NCI-H2107 treated with DMSO at 0.1 percent for 48 hours (cell line): ENCODE measurements around the gene GRAMD1B.

Experiments used
- DNase-seq: peaks from one replicate; lab custom pipeline; 2025; ENCODE audit not compliant: unreplicated experiment; lab: John Stamatoyannopoulos, UW

GRAMD1B gene

GRCh38 chr11:123408619-123409455, 21.2 kb upstream of the GRAMD1B start:
- DNase-seq = no peak

- no peak for DNase-seq
Measured at GRCh38 chr11:123409456-123410217, 20.4 kb upstream of the GRAMD1B start.

GRCh38 chr11:123410218-123410549, 19.9 kb upstream of the GRAMD1B start:
- no peak for DNase-seq

DNA sequence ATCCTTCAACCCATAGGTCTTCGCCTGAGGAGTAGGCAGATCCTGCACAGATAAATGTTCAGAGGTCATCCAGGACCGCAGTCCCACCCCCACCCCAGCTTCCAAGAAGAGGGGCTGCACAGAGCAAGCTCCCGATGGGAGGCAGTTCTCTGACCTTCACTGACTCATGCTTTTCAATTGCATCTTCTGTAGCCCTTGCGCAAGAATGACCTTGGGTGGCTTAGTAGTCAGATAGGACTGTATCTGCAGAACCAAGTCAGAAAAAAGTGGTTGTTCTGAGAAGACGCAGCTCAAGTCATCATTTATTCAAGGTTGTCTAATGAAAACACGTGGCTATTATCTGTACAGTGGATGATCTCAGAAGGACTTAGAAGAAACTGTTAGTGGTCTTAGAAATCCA, 16.4 kb upstream of the GRAMD1B start:
- DNase-seq = no peak

GRCh38 chr11:123416566-123416965, 13.5 kb upstream of the GRAMD1B start:
- no peak for DNase-seq

DNA sequence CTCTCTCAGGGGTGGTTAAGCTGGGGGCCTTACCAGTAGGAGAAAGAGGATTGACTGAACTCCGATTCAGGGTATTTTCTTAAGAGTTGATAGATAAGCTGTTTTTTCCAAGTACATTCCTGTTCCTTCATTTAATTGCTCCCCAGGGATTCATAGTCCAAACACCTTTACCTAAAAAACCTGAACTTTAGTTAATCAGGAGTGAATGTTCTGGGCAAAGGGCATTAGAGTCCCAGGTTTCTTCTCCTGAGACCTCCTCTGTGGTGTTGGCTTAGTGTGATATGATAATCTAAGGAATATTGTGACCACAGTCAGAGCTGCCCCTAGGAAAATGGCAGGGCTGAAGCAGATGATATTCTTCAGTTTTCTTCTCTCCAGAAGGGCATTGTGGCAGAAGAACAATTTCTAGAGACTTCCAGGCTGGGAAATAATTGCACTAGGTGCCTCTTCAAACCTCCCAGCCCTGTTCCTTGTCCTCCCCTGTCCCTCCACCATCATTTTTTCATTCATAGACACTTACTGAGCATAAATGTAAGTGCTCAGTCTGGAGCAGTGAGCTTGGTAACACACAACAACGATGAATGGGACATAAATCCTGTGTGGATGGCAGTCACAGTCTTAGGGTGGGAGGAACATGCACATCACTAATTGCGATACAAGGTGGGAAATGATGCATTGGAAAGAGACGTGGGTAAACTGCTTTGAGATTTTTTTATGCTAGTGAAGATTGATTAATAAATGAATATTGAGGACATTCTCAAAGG, 11.5 kb upstream of the GRAMD1B start:
- no peak for DNase-seq

DNA sequence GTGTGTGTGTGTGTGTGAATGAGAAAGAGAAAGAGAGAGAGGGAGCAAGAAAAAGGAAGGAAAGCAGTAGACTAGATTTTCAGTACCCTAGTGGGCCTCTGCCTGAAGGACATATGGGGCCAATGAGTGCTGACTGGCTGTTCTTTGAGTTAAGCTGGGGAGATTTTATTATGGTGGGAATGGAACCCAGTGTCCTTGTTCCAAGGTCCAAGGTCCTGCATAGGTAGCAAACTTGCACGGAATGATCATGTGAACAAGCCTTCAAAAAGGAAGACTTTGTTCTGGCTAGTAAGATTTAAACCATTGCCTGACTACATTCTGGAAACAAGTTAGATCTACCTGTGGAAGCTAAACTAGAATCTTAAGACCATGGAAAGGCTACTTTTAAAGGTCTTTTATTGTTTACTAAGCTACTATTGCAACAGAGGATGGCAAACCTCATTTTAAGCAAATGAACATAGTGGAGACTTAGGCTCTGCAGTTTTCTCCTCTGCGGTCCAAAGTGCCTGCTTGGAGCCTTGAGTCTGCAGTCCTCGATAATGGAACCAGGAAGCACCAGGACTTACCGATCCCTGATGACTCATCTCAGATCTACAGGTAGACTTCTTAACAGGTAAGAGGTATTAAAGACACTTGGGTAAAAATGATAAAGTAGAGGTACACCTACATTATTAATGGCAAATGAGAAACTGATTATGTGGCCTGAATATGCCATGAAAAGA, 10.2 kb upstream of the GRAMD1B start:
- DNase-seq = no peak

DNA sequence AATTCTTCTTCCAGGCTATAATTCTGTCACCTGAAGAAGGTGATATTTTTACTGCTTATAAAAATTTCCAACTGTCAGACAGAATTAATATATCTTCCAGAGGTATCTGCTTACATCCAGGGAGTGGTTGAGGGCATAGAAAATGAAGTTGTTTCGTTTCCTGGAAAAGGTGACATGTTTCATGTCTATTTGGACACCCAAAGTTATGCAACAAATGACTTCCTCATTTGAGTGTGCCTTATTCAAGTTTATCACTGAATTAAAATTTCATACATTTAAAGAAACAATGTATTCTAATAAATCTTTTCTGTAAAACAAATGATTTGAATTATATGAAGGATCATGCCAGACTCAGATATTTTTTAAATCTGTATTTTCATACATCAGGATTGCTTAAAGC, 8.5 kb upstream of the GRAMD1B start:
- no peak for DNase-seq

DNA sequence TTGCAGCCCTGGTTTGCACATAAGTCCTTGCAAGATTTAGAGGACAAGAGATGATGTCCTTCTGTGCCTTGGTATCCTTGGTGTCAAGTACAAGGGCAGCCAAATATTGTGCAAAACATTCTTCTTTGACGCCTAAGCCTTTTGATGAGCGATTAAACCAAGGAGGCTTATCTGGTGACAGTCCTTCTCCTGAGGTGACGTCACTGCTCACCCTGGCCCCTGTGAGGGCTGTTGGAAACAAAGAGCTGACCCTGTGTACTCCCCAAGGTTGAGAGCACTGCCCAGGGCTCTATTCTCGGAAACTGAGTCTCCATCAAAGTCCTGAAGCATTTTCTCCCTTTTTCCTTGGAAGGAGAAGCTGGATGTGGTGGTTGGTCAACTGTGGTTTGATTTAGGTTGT, 4.7 kb upstream of the GRAMD1B start:
- no peak for DNase-seq

DNA sequence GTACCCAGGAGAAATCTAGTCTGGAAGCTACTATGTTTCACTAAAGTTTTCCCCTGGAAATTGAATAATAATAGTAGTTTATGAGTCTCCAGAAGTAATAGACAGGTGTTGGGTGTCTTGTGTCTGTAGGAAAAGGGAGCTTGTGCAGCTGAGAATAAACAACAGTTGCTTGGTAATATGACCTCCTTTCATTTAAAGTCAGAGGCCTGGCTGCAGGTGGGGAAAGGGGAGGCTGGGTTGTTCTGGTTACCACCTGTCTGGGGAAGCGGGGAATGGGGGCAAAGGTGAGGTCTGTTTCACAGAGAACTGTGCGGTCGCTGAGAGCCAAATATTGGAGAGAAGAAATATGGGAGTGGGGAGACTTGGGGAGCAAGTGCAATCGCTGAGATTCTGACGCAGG, 3.3 kb upstream of the GRAMD1B start:
- peak; percentile 71 for DNase-seq

DNA sequence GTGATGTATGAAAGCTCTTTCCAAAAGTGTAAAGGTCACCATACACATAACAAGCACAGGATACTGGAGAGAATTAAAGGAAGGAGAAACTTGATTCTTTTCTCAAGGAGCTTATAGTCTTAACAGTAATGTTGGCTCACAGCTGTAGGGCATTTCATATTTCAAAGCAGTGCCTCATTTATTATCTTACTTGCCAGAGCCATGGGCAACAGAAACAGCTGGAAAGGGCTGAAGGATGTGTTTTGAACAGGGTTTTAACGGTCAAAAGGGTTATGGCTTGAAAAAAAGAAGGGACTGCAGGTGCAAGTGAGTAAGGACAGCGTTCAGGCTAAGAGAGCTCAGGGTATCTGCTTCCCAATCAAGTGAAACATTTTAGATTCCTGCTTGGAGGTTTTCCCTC, 2.7 kb upstream of the GRAMD1B start:
- no peak for DNase-seq

DNA sequence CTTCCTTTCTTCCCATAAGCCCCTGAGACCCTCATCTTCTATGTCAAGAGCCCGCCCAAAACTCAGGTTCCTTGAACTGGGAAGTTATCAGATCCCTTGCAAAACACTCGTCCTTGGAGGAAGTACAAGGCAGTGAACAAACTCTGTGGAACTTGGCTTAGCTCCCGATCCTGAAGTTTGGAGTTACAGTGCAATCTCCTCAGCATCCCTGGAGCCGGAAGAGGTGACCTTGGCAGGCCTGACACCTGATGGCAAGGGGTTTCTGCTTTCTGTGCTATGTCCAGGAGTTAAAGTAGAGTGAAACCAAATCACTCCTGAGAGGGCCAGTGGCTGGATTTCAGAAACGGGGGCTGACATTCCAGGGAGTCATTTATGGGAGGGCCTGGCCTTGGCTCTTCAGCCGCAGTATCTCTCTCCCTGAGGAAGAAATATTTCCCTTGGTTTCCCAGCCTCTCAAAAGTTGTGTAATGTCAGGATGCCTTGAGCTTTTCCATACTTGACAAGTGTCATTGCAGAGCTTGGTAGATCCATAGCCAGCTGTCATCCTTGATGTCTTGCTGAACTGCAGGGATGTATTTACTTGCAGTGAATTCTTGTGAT, 1.9 kb upstream of the GRAMD1B start:
- DNase-seq = no peak

DNA sequence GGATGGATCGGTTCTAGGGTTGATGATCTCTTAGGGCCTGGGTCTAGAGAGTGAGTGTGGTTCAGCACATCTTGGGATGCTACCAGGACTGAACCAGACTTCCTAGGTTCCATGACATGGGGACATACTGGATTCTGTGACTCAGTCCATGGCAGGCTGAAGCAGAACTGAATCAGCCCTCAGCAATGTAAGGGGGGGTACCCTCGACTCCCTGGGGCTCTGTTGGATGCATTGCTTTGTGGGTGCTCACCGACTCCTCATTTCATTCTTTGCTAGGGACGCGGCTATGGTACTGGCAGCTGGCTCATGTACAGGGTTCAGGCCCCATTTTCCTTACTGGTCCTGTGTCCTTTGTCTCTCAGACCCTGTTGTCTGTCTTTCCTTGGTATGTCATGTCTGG, 733 bp upstream of the GRAMD1B start:
- DNase-seq = no peak

DNA sequence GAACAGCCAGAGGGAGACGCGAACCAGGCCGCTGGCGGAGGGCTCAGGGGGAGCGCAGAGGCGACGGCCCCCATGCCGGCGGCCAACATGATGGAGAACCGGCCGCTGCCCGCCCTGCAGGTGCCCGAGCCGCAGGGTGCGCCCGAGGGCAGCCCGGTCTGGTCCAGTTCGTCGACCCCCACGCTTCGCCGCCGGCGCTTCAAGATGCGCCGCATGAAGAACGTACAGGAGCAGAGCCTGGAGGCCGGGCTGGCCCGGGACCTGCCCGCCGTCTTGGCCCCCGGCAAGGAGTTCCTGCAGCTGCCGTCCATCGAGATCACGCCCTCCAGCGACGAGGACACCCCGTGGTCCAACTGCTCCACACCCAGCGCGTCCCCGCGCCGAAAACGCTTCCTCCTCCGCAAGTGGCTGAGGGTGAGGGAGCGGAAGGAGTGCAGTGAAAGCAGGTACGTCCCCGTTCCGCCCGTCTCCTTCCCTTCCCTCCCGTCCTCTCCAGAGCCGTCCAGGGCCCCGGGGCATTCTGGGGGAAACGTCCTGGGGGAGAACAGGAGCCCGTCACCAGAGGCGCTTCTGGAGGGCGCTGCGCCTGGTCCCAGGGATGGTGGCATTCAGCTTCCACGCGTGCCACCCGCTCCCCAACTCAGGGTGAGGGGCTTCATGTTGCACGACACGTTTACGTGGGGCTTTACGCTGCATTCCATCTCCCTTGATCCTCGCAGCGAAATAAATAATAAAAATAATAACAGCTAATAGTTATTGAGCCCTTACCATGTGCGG, 840 bp downstream of the GRAMD1B start:
- no peak for DNase-seq

DNA sequence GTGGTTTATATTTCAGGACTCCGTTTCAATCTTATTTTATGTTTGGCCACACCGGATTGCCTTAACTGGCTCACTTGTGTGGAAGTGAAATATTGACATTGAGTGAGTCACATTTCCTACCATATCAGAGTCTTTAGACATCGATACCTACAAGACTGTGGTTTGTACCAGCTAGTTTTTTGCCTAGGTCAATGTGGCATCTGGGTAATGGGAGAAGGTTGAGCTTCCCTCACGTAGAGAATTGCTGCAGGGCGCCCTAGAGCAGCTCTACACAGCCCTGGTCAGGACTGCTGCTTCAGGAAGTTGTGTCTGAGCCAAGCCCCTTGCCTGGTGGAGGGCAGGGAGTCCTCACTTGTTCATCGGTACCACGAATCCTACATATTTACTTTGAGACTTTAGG, 1.6 kb downstream of the GRAMD1B start:
- no peak for DNase-seq

GRCh38 chr11:123434262-123434661, 4.2 kb downstream of the GRAMD1B start:
- DNase-seq = no peak

DNA sequence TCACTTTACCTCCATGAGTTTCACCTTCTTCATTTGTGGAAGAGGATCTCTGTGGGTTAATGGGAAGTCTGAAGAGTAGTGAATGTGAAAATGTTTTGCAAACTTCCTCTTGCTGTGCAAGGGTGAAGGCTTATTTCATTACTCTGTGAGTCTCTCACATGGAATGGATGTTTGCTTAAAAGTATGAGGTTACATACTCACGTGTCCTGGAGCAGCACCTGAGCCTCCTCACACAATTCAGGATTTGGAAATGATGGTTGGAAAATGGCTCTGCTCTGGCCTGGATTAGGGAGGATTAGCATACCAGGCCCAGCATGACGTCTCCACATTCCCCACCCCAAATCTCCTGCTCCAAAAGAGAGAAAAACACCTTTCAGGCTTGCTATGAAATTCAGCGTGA, 4.8 kb downstream of the GRAMD1B start:
- peak; percentile 36 for DNase-seq

- DNase-seq = no peak
Measured at GRCh38 chr11:123437236-123437979, 7.3 kb downstream of the GRAMD1B start.

DNA sequence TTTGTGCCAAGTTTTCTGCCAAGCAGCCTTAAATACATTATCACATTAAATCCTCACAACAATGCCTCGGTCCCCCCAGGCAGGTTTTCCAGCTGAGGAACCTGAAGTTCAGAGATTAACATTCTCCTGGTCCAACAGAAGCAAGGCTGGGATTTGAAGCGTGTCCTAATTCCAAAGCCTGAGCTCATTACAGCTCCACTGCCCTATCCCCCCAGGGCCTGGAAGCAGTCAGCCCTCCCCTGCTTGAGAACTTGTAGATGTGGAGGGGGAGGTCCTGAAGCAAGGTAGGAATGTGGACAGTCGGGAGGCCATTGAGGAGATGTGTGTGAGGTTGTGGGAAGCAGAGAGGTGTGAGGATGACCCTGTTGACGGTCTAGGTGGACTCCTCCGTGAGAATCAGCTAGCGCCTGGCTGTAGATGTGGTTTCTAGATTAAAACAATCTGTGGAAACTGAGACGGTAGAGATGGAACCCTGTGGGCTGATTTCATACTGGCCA, 8.1 kb downstream of the GRAMD1B start:
- DNase-seq = no peak
